GM23338 (cell line): ENCODE results near the gene RTN4RL2. TPM values are rescaled to one million over a fixed set of nuclear protein-coding genes. Genes with fewer than 3 reads are reported as not detected.

ENCODE experiments used
- ATAC-seq: fragments of 200-7000 bp; cut with Tn5 transposase; 3 replicates; pipeline ENCODE4 v1.9.1; 2020
- DNase-seq: peaks from one replicate; pipeline ENCODE4 v3.0.0-alpha.2; 2015; ENCODE audit warnings: low spot score
- H2AFZ ChIP-seq: fragments of 200-600 bp; sonication (generic); 2 replicates; pipeline ENCODE4 v1.8.0; 2016; ENCODE audit warnings: antibody characterized with exemption, mild to moderate bottlenecking, moderate library complexity
- H3F3A ChIP-seq: fragments of 200-600 bp; sonication (generic); replicated peaks from 2 replicates; pipeline ENCODE4 v1.8.0; 2017; ENCODE audit warnings: antibody characterized with exemption, mixed run types, low read depth
- H3K27ac ChIP-seq: fragments of 200-600 bp; sonication (generic); 2 replicates; pipeline ENCODE4 v1.6.1; 2016; ENCODE audit warnings: low read depth
- H3K27me3 ChIP-seq: fragments of 200-600 bp; sonication (generic); 2 replicates; pipeline ENCODE4 v1.8.0; 2016; ENCODE audit warnings: mild to moderate bottlenecking, mixed run types, moderate library complexity; ENCODE audit not compliant: insufficient read depth
- H3K36me3 ChIP-seq: fragments of 200-600 bp; sonication (generic); 2 replicates; pipeline ENCODE4 v1.8.0; 2016; ENCODE audit warnings: mild to moderate bottlenecking; ENCODE audit not compliant: insufficient read depth
- H3K4me1 ChIP-seq: fragments of 200-600 bp; sonication (generic); 2 replicates; pipeline ENCODE4 v1.8.0; 2016; ENCODE audit warnings: mild to moderate bottlenecking, moderate library complexity; ENCODE audit not compliant: insufficient read depth
- H3K4me2 ChIP-seq: fragments of 200-600 bp; sonication (generic); 2 replicates; pipeline ENCODE4 v1.7.1; 2017; ENCODE audit warnings: mixed run types
- H3K4me3 ChIP-seq: fragments of 200-600 bp; sonication (generic); 2 replicates; pipeline ENCODE4 v1.6.1; 2016; ENCODE audit warnings: mixed run types
- H3K79me2 ChIP-seq: fragments of 200-600 bp; sonication (generic); replicated peaks from 2 replicates; pipeline ENCODE4 v1.8.0; 2017; ENCODE audit warnings: mild to moderate bottlenecking; ENCODE audit not compliant: insufficient read depth
- H3K9me2 ChIP-seq: fragments of 200-600 bp; sonication (generic); 2 replicates; pipeline ENCODE4 v1.8.0; 2017; ENCODE audit not compliant: insufficient read depth
- H4K20me1 ChIP-seq: fragments of 200-600 bp; sonication (generic); replicated peaks from 2 replicates; pipeline ENCODE4 v1.8.0; 2017; ENCODE audit warnings: mild to moderate bottlenecking; ENCODE audit not compliant: insufficient read depth
- H3K27ac Mint-ChIP-seq: 2 replicates; pipeline ENCODE4 v1.8.0; 2020; ENCODE audit warnings: inconsistent platforms, mild to moderate bottlenecking, moderate library complexity, mixed read lengths
- H3K27me3 Mint-ChIP-seq: 3 replicates; pipeline ENCODE4 v1.8.0; 2022; ENCODE audit warnings: low read depth, mild to moderate bottlenecking, moderate library complexity, mixed read lengths, inconsistent platforms; ENCODE audit not compliant: insufficient read depth, poor library complexity
- H3K36me3 Mint-ChIP-seq: 3 replicates; pipeline ENCODE4 v1.8.0; 2021; ENCODE audit warnings: low read depth, mild to moderate bottlenecking, inconsistent platforms, moderate library complexity, mixed read lengths
- H3K4me1 Mint-ChIP-seq: 3 replicates; pipeline ENCODE4 v1.8.0; 2020; ENCODE audit warnings: mild to moderate bottlenecking, inconsistent platforms, mixed read lengths
- H3K4me3 Mint-ChIP-seq: 3 replicates; pipeline ENCODE4 v1.8.0; 2021; ENCODE audit warnings: moderate library complexity, mild to moderate bottlenecking, inconsistent platforms, mixed read lengths
- H3K9me3 Mint-ChIP-seq: 3 replicates; pipeline ENCODE4 v1.8.0; 2020; ENCODE audit warnings: moderate library complexity, mild to moderate bottlenecking, inconsistent platforms, mixed read lengths
- CREB1 ChIP-seq: fragments of 250-450 bp; sonication (Bioruptor Pico); IDR thresholded peaks from 2 replicates; pipeline ENCODE4 v1.5.0; 2020; ENCODE audit warnings: low read depth, mild to moderate bottlenecking, moderate library complexity
- EZH2 ChIP-seq: fragments of 200-600 bp; sonication (generic); IDR thresholded peaks from one replicate; pipeline ENCODE4 v1.8.0; 2017; ENCODE audit warnings: antibody characterized with exemption, mild to moderate bottlenecking, low read depth; ENCODE audit not compliant: unreplicated experiment
- EZH2phosphoT487 ChIP-seq: fragments of 200-600 bp; sonication (generic); IDR thresholded peaks from one replicate; pipeline ENCODE4 v1.8.1; 2018; ENCODE audit warnings: antibody characterized with exemption; ENCODE audit not compliant: unreplicated experiment
- JUNB ChIP-seq: IDR thresholded peaks from one replicate; pipeline ENCODE4 v1.6.1; 2016; ENCODE audit warnings: antibody characterized with exemption; ENCODE audit not compliant: unreplicated experiment
- NANOG ChIP-seq: IDR thresholded peaks from 2 replicates; pipeline ENCODE4 v1.6.1; 2016; ENCODE audit warnings: antibody characterized with exemption, borderline replicate concordance
- POLR2AphosphoS5 ChIP-seq: IDR thresholded peaks from 2 replicates; pipeline ENCODE4 v1.6.1; 2016; ENCODE audit warnings: antibody characterized with exemption, low read depth
- STAT1 ChIP-seq: IDR thresholded peaks from one replicate; pipeline ENCODE4 v1.6.1; 2016; ENCODE audit warnings: antibody characterized with exemption; ENCODE audit not compliant: unreplicated experiment
- ZNF114 ChIP-seq: fragments of 250-450 bp; sonication (Bioruptor Pico); IDR thresholded peaks from 2 replicates; pipeline ENCODE4 v1.5.0; 2020; ENCODE audit warnings: mild to moderate bottlenecking, moderate library complexity
- ZNF331 ChIP-seq: fragments of 250-450 bp; sonication (Bioruptor Pico); IDR thresholded peaks from 2 replicates; pipeline ENCODE4 v1.5.0; 2020; ENCODE audit warnings: low read depth, mild to moderate bottlenecking, moderate library complexity
- polyA plus RNA-seq: library from polyadenylated mRNA; unstranded; fragments of >200 nt; fragmentation: Nextera tagmentation; extraction: Ambion mirVana; gene quantifications from 2 replicates; pipeline ENCODE4 v1.2.1, GENCODE V29; 2016
- total RNA-seq: library from RNA; depleted of rRNA; stranded (reverse); fragments of >200 nt; shearing (Covaris generic); gene quantifications from 2 replicates; pipeline ENCODE4 v1.2.3, GENCODE V29; 2014
- TF ChIP-seq, protein P1 (sequence below): IDR thresholded peaks from 2 replicates; pipeline ENCODE4 v1.6.1; 2016; ENCODE audit warnings: antibody characterized with exemption
- TF ChIP-seq, protein P2 (sequence below), 2 experiments: fragments of 200-600 bp in 1 of 2; sonication (generic) in 1 of 2; conservative IDR thresholded peaks; 2 replicates each; pipeline versions ENCODE4 v1.5.1 to v1.6.1; 2016 to 2017; ENCODE audit warnings: antibody characterized with exemption in 2 of 2, low read depth in 2 of 2, mild to moderate bottlenecking in 2 of 2, moderate library complexity in 1 of 2
- TF ChIP-seq, protein P3 (sequence below): IDR thresholded peaks from one replicate; pipeline ENCODE4 v1.6.1; 2018; ENCODE audit warnings: antibody characterized with exemption; ENCODE audit not compliant: unreplicated experiment
- TF ChIP-seq, protein P4 (sequence below): fragments of 250-450 bp; sonication (Bioruptor Pico); IDR thresholded peaks from 2 replicates; pipeline ENCODE4 v1.5.0; 2020; ENCODE audit warnings: mild to moderate bottlenecking, moderate library complexity

The RTN4RL2 gene
- total and polyA plus RNA-seq, 2 experiments from 2014 or later, result 13.9 to 15.9 TPM

DNA sequence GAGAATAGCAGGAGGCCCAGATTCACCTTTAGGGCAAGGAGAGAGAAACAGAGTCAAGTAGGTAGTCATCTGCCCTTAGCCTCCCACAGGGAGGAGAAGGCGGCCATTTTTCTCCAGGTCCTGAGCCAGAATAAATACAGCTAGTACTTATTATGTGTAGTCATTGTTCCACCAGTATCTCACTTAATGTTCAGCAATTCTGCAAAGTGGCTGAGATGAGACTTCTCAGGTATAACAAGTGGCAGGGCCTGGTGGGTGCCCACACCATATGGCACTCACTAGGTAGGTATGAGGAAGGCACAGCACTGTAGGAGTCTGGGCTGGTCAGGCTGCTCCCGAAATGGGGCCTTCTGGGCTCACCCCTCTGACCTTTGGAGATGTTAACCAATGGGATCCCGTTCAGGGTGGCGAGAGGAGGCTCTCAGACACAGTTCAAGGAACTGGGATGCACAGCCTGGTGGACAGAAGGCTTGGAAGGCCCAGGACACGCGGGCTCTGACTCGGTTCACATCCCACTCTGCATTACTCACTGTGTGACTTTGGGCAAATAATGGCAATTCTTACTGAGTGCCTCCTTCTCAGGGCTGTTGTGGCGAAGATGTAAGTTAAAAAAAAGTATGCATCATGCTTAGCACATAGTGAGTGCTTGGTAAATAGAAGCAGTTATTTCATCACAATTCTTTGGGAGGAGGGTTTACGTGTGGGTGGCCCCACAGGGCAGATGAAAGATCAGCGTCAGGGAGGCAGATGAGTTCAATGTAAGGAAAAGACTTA is 25.1 kb downstream of the RTN4RL2 start:
- Histone ChIP-seq H3K4me1 (peaks cover 22% of the 10 kb centered on the region; the same call in 1 of the 2 replicates), H3K27me3 (peaks cover 19% of the 10 kb centered on the region), H3K4me2 (no peak overlapping the region), H3K9me2 (no peaks in the 10 kb centered on the region), H3K36me3 (no peaks in the 10 kb centered on the region), H3F3A (peaks cover 14% of the 10 kb centered on the region), H2AFZ (no peak overlapping the region), H4K20me1 (0 out of 2 replicates have a peak, but pooled peaks cover 5% of the 10 kb centered on the region), H3K27ac (no peak overlapping the region), H3K79me2 (no peaks in the 10 kb centered on the region), H3K4me3 (no peak overlapping the region)
- peaks cover 24% of the 10 kb centered on the region for H3K27me3 Mint-ChIP-seq
- H3K9me3 Mint-ChIP-seq, result no peaks in the 10 kb centered on the region
- peaks cover 43% of the 10 kb centered on the region for H3K36me3 Mint-ChIP-seq
- TF ChIP-seq EZH2, result no peak
- no peak for TF ChIP-seq STAT1
- TF ChIP-seq, protein P1, sequence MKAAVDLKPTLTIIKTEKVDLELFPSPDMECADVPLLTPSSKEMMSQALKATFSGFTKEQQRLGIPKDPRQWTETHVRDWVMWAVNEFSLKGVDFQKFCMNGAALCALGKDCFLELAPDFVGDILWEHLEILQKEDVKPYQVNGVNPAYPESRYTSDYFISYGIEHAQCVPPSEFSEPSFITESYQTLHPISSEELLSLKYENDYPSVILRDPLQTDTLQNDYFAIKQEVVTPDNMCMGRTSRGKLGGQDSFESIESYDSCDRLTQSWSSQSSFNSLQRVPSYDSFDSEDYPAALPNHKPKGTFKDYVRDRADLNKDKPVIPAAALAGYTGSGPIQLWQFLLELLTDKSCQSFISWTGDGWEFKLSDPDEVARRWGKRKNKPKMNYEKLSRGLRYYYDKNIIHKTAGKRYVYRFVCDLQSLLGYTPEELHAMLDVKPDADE, result no peak
- no peak for TF ChIP-seq CREB1 (CRISPR knock-in tag)
- no peak for TF ChIP-seq EZH2phosphoT487
- TF ChIP-seq ZNF331 (CRISPR knock-in tag), result no peak
- TF ChIP-seq ZNF114 (CRISPR knock-in tag), result no peak
- TF ChIP-seq, protein P2, sequence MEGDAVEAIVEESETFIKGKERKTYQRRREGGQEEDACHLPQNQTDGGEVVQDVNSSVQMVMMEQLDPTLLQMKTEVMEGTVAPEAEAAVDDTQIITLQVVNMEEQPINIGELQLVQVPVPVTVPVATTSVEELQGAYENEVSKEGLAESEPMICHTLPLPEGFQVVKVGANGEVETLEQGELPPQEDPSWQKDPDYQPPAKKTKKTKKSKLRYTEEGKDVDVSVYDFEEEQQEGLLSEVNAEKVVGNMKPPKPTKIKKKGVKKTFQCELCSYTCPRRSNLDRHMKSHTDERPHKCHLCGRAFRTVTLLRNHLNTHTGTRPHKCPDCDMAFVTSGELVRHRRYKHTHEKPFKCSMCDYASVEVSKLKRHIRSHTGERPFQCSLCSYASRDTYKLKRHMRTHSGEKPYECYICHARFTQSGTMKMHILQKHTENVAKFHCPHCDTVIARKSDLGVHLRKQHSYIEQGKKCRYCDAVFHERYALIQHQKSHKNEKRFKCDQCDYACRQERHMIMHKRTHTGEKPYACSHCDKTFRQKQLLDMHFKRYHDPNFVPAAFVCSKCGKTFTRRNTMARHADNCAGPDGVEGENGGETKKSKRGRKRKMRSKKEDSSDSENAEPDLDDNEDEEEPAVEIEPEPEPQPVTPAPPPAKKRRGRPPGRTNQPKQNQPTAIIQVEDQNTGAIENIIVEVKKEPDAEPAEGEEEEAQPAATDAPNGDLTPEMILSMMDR (conservative IDR thresholded peaks at IDR 0.05; ENCODE audit: low read depth in 2 of 2), result no peak
- TF ChIP-seq, protein P3, sequence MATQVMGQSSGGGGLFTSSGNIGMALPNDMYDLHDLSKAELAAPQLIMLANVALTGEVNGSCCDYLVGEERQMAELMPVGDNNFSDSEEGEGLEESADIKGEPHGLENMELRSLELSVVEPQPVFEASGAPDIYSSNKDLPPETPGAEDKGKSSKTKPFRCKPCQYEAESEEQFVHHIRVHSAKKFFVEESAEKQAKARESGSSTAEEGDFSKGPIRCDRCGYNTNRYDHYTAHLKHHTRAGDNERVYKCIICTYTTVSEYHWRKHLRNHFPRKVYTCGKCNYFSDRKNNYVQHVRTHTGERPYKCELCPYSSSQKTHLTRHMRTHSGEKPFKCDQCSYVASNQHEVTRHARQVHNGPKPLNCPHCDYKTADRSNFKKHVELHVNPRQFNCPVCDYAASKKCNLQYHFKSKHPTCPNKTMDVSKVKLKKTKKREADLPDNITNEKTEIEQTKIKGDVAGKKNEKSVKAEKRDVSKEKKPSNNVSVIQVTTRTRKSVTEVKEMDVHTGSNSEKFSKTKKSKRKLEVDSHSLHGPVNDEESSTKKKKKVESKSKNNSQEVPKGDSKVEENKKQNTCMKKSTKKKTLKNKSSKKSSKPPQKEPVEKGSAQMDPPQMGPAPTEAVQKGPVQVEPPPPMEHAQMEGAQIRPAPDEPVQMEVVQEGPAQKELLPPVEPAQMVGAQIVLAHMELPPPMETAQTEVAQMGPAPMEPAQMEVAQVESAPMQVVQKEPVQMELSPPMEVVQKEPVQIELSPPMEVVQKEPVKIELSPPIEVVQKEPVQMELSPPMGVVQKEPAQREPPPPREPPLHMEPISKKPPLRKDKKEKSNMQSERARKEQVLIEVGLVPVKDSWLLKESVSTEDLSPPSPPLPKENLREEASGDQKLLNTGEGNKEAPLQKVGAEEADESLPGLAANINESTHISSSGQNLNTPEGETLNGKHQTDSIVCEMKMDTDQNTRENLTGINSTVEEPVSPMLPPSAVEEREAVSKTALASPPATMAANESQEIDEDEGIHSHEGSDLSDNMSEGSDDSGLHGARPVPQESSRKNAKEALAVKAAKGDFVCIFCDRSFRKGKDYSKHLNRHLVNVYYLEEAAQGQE, result no peak
- TF ChIP-seq JUNB, result no peak
- no peak for TF ChIP-seq POLR2AphosphoS5
- TF ChIP-seq, protein P4, sequence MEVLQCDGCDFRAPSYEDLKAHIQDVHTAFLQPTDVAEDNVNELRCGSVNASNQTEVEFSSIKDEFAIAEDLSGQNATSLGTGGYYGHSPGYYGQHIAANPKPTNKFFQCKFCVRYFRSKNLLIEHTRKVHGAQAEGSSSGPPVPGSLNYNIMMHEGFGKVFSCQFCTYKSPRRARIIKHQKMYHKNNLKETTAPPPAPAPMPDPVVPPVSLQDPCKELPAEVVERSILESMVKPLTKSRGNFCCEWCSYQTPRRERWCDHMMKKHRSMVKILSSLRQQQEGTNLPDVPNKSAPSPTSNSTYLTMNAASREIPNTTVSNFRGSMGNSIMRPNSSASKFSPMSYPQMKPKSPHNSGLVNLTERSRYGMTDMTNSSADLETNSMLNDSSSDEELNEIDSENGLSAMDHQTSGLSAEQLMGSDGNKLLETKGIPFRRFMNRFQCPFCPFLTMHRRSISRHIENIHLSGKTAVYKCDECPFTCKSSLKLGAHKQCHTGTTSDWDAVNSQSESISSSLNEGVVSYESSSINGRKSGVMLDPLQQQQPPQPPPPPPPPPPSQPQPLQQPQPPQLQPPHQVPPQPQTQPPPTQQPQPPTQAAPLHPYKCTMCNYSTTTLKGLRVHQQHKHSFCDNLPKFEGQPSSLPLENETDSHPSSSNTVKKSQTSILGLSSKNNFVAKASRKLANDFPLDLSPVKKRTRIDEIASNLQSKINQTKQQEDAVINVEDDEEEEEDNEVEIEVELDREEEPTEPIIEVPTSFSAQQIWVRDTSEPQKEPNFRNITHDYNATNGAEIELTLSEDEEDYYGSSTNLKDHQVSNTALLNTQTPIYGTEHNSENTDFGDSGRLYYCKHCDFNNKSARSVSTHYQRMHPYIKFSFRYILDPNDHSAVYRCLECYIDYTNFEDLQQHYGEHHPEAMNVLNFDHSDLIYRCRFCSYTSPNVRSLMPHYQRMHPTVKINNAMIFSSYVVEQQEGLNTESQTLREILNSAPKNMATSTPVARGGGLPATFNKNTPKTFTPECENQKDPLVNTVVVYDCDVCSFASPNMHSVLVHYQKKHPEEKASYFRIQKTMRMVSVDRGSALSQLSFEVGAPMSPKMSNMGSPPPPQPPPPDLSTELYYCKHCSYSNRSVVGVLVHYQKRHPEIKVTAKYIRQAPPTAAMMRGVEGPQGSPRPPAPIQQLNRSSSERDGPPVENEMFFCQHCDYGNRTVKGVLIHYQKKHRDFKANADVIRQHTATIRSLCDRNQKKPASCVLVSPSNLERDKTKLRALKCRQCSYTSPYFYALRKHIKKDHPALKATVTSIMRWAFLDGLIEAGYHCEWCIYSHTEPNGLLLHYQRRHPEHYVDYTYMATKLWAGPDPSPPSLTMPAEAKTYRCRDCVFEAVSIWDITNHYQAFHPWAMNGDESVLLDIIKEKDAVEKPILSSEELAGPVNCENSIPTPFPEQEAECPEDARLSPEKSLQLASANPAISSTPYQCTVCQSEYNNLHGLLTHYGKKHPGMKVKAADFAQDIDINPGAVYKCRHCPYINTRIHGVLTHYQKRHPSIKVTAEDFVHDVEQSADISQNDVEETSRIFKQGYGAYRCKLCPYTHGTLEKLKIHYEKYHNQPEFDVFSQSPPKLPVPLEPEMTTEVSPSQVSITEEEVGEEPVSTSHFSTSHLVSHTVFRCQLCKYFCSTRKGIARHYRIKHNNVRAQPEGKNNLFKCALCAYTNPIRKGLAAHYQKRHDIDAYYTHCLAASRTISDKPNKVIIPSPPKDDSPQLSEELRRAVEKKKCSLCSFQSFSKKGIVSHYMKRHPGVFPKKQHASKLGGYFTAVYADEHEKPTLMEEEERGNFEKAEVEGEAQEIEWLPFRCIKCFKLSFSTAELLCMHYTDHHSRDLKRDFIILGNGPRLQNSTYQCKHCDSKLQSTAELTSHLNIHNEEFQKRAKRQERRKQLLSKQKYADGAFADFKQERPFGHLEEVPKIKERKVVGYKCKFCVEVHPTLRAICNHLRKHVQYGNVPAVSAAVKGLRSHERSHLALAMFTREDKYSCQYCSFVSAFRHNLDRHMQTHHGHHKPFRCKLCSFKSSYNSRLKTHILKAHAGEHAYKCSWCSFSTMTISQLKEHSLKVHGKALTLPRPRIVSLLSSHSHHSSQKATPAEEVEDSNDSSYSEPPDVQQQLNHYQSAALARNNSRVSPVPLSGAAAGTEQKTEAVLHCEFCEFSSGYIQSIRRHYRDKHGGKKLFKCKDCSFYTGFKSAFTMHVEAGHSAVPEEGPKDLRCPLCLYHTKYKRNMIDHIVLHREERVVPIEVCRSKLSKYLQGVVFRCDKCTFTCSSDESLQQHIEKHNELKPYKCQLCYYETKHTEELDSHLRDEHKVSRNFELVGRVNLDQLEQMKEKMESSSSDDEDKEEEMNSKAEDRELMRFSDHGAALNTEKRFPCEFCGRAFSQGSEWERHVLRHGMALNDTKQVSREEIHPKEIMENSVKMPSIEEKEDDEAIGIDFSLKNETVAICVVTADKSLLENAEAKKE (CRISPR knock-in tag), result no peak
- no peak for TF ChIP-seq NANOG
- H3K4me1 Mint-ChIP-seq, result peaks cover 27% of the 10 kb centered on the region
- no peak overlapping the region for H3K27ac Mint-ChIP-seq
- no peak for ATAC-seq
- H3K4me3 Mint-ChIP-seq, result no peak overlapping the region
- no peak for DNase-seq
